Activated T-cell treated with anti-CD3 and anti-CD28 coated beads, Interleukin-2, amount 50 U/mL, for 4 hours (primary cell): ENCODE measurements around the gene BAMBI. TPM values are rescaled to one million over a fixed set of nuclear protein-coding genes. Genes with fewer than 3 reads are reported as not detected.

Experiments
- ATAC-seq, 2 donors: fragments of 200-7000 bp; cut with Tn5 transposase; one replicate each; pipeline ENCODE4 v1.10.0; 2021
- DNase-seq: peaks from one replicate; pipeline ENCODE4 v3.0.0-alpha.2; 2020
- H3K27me3 Mint-ChIP-seq: one replicate; pipeline ENCODE4 v1.8.0; 2021; ENCODE audit warnings: low read depth, mixed read lengths
- H3K36me3 Mint-ChIP-seq: one replicate; pipeline ENCODE4 v1.8.0; 2022; ENCODE audit warnings: mixed read lengths; ENCODE audit not compliant: insufficient read depth
- H3K4me1 Mint-ChIP-seq: one replicate; pipeline ENCODE4 v1.8.0; 2021; ENCODE audit warnings: low read depth, mixed read lengths
- H3K4me3 Mint-ChIP-seq: one replicate; pipeline ENCODE4 v1.8.0; 2021; ENCODE audit warnings: mild to moderate bottlenecking, moderate library complexity, mixed read lengths
- H3K9me3 Mint-ChIP-seq: one replicate; pipeline ENCODE4 v1.8.0; 2021; ENCODE audit warnings: mixed read lengths
- total RNA-seq, 3 donors: library from RNA; stranded (reverse); gene quantifications; one replicate each; pipeline ENCODE4 v1.2.1, GENCODE V29; 2021

The BAMBI gene
- total RNA-seq, 3 donors from 2014 or later = 1.1 to 1.2 (median 1.1) TPM

DNA sequence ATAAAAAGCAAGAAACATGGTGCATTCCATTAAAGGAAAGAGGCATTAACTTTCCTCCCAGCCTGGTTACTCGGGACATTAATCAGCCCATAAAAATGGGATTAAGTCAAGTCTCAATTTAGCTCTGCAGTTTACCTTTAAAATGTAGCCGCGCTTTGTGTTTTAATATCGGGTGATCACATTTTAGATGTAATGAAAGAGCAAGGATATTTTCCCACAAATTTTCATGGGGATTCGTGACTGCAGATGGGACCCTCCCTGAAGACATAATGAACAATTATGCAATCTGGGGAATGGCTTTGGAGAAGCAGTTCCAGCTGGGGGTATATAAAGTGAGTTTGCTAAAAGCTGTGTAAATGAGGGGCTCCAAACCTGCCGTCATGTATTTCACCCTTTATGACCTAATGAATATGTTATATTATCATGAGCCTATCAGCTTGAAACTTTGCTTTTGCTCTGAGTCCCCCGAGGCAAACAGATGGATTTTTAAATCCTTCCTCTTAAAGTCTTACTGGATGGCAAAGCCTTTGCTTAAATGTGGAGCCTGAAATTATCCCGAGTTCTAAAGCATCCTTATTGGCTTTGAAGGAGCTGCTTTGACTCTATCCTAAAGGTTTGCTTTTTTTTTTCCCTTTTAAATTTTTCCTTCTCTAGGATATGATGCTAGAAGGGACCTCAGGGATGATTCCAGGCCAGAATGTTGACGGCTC, 31.8 kb downstream of the BAMBI start:
- Mint-ChIP-seq H3K27me3 (peaks cover 10% of the 10 kb centered on the region), H3K36me3 (no peaks in the 10 kb centered on the region), H3K4me3 (no peak overlapping the region), H3K9me3 (no peaks in the 10 kb centered on the region), H3K4me1 (no peaks in the 10 kb centered on the region)
- DNase-seq (no peak), ATAC-seq (no peak)

DNA sequence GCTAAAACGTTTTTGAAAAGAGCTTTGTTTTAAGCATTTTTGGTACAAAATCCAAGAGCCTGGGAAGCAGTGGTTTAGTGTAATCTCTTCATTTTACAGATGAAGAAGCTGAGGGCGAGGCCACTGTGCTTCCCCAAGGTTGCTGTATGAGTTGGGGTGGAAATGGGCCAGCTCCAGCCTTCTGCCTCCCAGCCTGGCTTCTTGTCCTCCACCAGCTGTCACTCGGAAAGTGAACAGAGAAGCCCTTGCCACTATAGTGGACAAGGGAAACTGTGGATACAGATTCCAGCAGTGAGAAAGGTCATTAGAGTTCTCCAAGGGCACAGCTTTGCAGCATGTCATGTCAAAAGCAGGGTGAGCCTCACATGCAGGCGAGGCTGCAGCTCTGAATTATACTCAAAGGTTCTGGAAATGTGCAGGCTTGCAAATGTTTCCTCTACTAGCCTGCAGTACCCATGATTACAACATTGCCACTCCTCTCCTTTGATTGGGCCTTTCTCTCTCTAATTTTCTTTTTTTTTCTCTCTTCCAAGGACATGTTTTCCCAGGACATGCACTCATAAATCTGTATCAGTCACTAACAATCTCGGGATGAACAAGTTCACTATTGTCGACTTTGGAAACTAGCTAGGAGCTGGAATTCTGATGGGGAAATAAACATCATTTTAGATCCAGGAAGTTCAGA, 33.0 kb downstream of the BAMBI start:
- DNase-seq (no peak), ATAC-seq (no peak)
- H3K27me3 Mint-ChIP-seq = peaks cover 2% of the 10 kb centered on the region
- H3K4me1 Mint-ChIP-seq = no peaks in the 10 kb centered on the region
- no peak overlapping the region for H3K4me3 Mint-ChIP-seq
- H3K36me3 Mint-ChIP-seq = no peaks in the 10 kb centered on the region
- H3K9me3 Mint-ChIP-seq = no peaks in the 10 kb centered on the region

DNA sequence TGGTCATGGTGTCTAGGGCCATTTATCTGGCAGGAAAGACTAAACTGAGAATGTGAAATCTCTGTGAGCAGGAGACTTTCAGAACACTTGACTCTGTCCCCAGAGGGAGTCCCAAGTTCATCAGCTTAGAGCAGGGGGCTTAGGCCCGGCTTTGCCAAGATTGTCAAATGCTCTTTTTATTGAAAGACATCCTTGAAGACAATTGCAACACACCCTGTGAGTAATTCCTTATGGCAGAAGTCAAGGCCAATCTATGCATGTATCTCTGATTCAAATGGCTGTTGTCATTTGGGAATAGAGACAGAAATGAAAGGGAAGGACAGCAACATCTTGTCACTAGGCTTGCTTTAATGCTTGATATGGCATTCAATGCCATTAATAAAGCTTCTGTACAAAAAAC, 33.7 kb downstream of the BAMBI start:
- Mint-ChIP-seq H3K27me3 (peaks cover 2% of the 10 kb centered on the region), H3K4me1 (no peaks in the 10 kb centered on the region), H3K9me3 (no peaks in the 10 kb centered on the region), H3K36me3 (no peaks in the 10 kb centered on the region), H3K4me3 (no peak overlapping the region)
- DNase-seq (no peak), ATAC-seq (no peak)

- DNase-seq (no peak), ATAC-seq (no peak)
- Mint-ChIP-seq H3K4me1 (no peaks in the 10 kb centered on the region), H3K4me3 (no peak overlapping the region), H3K27me3 (peaks cover 2% of the 10 kb centered on the region), H3K9me3 (no peaks in the 10 kb centered on the region), H3K36me3 (no peaks in the 10 kb centered on the region)
Measured at GRCh38 chr10:28711776-28712175, 34.5 kb downstream of the BAMBI start.

DNA sequence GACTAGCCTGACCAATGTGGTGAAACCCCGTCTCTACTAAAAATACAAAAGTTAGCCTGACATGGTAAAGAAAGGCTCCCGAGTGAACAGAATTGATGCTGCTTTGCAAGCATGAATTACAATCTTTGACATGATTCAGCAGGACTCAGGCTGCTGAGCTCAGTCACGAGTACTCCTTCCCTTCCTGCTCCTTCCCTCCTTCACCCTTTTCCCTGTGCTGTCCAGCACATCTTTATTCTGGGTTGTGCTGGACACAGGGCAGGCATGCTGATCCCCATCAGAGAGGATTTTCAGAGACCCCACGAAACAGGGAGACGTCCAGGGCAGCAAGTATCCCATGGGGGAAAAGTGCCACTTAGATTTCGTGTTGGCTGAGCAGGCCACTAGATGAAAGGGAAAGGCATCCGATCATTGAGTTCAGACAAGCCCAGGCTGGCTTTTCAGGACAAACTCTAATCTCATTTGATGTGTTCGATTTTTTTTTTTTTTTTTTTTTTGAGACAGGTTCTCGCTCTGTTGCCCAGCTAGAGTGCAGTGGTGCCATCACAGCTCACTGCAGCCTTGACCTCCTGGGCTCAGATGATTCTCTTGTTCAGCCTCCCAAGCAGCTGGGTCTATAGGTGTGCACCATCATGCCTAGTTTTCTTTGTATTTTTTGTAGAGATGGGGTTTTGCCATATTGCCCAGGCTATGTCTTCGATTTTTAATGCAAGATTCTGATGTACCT, 36.5 kb downstream of the BAMBI start:
- Mint-ChIP-seq H3K36me3 (no peaks in the 10 kb centered on the region), H3K4me1 (no peaks in the 10 kb centered on the region), H3K4me3 (no peak overlapping the region), H3K27me3 (peaks cover under 1% of the 10 kb centered on the region), H3K9me3 (no peaks in the 10 kb centered on the region)
- ATAC-seq (no peak), DNase-seq (no peak)

DNA sequence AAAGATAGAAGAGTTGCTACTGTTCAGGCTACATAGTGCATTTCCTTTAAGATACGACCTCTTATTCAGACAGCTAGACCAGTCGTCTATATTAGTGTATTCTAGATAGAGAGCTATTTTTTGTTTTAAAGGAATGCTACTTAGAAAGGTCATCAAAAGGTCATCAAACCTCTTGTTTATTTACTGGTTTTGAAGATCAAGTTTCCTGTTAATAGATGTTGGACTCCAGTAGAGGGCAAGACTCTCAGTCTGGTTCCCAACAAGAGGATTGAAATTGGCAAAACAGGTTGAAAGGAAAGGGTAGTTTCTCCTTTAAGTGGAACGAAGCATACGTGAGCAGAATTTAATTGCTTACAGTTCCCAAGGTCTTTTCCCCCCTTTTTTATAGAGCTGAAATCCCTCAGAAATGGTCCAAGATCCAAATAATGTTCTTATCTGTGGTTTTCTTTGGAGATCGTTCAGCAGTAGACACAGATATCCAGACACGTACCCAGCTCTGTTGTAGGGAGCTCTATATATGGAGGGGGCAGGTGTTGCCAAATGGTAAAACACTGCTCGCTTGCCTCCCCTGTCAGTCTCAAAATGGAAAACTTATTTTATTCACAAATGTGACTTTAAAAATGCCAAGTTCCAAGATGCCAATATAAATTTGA, 37.2 kb downstream of the BAMBI start:
- H3K4me1 Mint-ChIP-seq = no peaks in the 10 kb centered on the region
- peaks cover 7% of the 10 kb centered on the region for H3K27me3 Mint-ChIP-seq
- no peak for DNase-seq
- no peaks in the 10 kb centered on the region for H3K9me3 Mint-ChIP-seq
- H3K4me3 Mint-ChIP-seq = no peak overlapping the region
- no peak for ATAC-seq
- no peaks in the 10 kb centered on the region for H3K36me3 Mint-ChIP-seq

DNA sequence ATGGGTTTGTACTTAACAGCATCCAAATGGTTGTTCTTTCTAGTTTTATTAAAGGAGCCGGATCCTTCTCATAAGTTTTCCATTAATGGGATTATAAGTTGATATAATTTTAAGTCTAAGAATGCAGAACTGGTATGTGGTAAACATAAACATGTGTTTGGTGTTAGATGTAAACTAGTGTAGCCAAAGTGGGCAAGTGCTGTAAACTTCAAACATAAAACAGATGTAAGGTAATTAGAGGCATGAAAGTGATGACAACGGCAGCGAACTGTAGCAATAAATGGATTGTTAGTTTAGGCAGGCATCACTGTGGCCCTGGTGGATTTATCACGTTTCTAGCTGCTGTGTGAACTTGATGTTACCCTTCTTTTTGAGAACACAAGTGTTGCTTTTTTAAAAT, 37.9 kb downstream of the BAMBI start:
- Mint-ChIP-seq H3K4me1 (no peaks in the 10 kb centered on the region), H3K27me3 (peaks cover 13% of the 10 kb centered on the region), H3K9me3 (no peaks in the 10 kb centered on the region), H3K36me3 (no peaks in the 10 kb centered on the region), H3K4me3 (no peak overlapping the region)
- no peak for ATAC-seq
- DNase-seq = no peak

DNA sequence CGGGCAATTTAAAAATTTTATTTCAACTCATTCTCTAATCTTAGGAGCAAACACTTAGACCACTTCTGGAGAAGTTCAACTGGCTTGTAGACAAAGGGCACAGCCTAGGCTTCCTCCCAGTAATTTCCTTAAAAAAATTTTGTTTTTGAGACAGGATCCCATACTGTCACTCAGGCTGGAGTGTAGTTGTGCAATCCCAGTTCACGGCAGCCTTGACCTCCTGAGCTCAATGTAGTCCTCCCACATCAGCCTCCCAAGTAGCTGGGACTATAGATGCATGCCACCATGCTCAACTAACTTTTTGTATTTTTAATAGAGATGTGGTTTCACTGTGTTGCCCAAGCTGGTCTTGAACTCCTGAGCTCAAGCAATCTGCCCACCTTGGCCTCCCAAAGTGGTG, 38.4 kb downstream of the BAMBI start:
- Mint-ChIP-seq H3K9me3 (no peaks in the 10 kb centered on the region), H3K36me3 (no peaks in the 10 kb centered on the region), H3K4me3 (no peak overlapping the region), H3K27me3 (peaks cover 14% of the 10 kb centered on the region), H3K4me1 (no peaks in the 10 kb centered on the region)
- ATAC-seq = no peak
- no peak for DNase-seq

DNA sequence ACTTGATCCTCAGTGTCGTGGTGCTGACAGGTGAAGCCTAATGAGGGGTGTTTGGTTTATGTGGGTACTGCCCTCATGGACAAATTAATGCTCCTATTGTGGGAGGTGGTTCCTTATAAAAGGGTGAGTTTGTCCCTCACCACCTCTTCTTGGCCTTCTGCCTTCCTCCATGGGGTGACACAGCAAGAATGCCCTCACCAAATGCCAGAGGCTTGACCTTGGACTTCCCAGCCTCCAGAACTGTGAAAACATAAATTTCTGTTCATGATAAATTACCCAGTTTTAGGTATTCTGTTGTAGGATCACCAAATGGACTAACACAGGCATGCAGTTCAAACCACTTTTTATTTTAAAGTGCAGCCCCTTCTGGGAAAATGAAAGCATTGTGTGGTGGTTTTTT, 39.4 kb downstream of the BAMBI start:
- ATAC-seq = no peak
- no peak for DNase-seq
- peaks cover 23% of the 10 kb centered on the region for H3K27me3 Mint-ChIP-seq
- no peaks in the 10 kb centered on the region for H3K36me3 Mint-ChIP-seq
- H3K4me1 Mint-ChIP-seq = no peaks in the 10 kb centered on the region
- no peak overlapping the region for H3K4me3 Mint-ChIP-seq
- no peaks in the 10 kb centered on the region for H3K9me3 Mint-ChIP-seq

- DNase-seq = no peak
- H3K4me3 Mint-ChIP-seq = no peak overlapping the region
- peaks cover 4% of the 10 kb centered on the region for H3K4me1 Mint-ChIP-seq
- no peak for ATAC-seq
- no peaks in the 10 kb centered on the region for H3K9me3 Mint-ChIP-seq
- no peaks in the 10 kb centered on the region for H3K36me3 Mint-ChIP-seq
- peaks cover 33% of the 10 kb centered on the region for H3K27me3 Mint-ChIP-seq
Measured at GRCh38 chr10:28717656-28718201, 40.4 kb downstream of the BAMBI start.

GRCh38 chr10:28719789-28720436, 42.6 kb downstream of the BAMBI start:
- no peaks in the 10 kb centered on the region for H3K36me3 Mint-ChIP-seq
- ATAC-seq = no peak
- peaks cover 42% of the 10 kb centered on the region for H3K27me3 Mint-ChIP-seq
- peaks cover 4% of the 10 kb centered on the region for H3K4me1 Mint-ChIP-seq
- H3K4me3 Mint-ChIP-seq = no peak overlapping the region
- no peaks in the 10 kb centered on the region for H3K9me3 Mint-ChIP-seq
- no peak for DNase-seq

DNA sequence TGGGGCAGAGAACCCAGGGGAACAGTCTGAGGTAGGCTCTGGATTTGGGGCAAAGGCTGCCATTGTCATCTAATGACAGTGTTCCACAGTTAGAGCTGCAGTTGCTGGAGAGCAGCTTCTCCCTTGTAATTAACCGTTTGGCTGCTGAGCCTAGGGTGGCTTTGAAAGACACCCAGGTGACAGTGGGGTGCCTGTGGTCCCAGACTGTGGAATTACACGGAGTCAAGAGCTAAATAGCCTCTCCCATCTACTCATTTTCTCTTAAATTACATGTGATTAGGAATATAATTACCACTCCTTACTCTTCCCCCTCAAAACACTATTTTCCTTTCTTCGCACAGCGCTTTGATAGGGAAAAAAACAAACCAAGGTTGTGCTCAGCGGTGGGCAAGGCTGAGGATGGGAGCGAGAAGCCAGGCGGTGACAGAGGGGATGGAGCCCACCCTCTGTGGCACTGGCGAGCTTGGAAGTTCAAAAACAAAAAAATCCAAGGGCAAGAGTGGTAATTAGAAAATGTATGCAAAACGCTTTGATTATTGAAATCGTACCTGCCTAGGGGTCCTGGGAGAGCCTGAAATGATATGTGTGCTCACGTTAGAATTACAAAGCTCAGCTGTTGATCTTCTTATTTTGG, 44.1 kb downstream of the BAMBI start:
- Mint-ChIP-seq H3K36me3 (no peaks in the 10 kb centered on the region), H3K4me1 (peaks cover 4% of the 10 kb centered on the region), H3K9me3 (no peaks in the 10 kb centered on the region), H3K4me3 (no peak overlapping the region), H3K27me3 (peaks cover 48% of the 10 kb centered on the region)
- no peak for DNase-seq
- no peak for ATAC-seq

DNA sequence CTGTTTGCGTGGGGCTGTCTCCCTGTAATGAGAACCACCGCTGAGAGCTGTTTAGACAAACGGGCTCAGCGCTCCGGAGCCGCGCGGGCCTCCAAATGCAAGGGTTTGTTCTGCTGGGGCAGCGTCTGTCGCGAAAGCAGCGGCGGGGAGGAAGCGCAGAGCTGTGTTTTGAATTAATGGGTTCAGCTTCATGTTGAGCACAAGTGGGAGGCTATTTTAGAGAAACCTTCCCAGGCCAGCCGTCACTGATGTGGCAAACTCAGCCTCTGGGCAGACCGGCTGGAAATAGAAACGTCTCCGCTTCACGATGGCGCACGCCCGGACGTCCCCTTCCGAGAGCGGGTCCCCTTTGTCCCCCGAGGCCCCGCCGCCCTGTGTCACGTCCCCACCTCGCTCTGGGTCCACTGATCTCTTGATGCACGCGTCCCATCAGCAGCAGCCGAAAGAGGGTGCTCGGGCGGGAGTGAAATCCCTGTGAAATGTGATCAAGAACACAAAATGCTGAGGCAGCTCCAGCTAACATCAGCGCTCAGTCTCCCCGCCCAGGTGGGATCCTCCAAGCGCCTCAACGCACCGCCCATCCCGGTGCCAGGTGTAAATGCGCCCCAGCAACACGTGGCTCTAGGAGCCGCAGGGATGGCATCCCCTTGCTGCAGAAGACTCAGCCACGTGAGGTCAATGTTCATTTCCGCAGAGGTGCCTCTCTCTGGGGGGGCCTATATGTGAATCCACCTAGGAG, 44.9 kb downstream of the BAMBI start:
- peaks cover 48% of the 10 kb centered on the region for H3K27me3 Mint-ChIP-seq
- H3K9me3 Mint-ChIP-seq = no peaks in the 10 kb centered on the region
- ATAC-seq = peak in 1 of 2 donors; percentile 43
- H3K4me1 Mint-ChIP-seq = peaks cover 4% of the 10 kb centered on the region
- H3K4me3 Mint-ChIP-seq = peak overlapping the region; percentile 19
- DNase-seq = no peak
- H3K36me3 Mint-ChIP-seq = no peaks in the 10 kb centered on the region
